GM21381 (cell line): ENCODE results near the gene RNF121.
A peak's percentile ranks its signal among the peaks of the same experiment; 100 is the strongest.

Source experiments
- ATAC-seq: cut with Tn5 transposase; IDR thresholded peaks from one replicate; pipeline ENCODE4 v1.9.1; 2021; ENCODE audit warnings: mild to moderate bottlenecking, moderate library complexity; ENCODE audit not compliant: unreplicated experiment

The RNF121 gene

GRCh38 chr11:71934213-71934612, 5.4 kb downstream of the RNF121 start:
- ATAC-seq, result no peak

DNA sequence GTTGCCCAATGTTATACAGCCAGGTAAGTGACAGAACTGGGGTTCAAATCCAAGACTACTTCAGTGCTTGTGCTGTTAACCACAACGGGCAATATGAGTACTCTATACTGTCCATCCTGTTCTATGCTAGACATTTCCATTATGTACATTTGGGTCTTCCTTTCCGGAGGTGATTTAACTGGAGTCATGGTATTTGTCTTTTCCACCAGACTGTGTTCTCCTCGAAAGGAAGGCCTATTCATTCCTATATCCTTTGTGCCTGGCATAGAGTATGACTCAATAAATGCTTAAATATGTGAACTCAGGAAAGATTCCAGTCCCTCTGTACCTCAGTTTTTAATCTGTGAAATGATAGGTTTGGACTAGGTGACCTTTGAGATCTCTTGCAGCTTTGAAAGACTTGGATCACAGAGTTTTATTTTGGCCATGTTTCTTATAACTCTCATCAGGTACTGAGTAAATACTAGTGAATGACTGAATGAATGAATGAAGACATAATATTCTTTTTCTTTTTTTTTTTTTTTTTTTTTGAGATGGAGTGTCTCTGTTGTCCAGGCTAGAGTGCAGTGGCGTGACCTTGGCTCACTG, 6.6 kb downstream of the RNF121 start:
- no peak for ATAC-seq

GRCh38 chr11:71936825-71937224, 8.0 kb downstream of the RNF121 start:
- no peak for ATAC-seq

DNA sequence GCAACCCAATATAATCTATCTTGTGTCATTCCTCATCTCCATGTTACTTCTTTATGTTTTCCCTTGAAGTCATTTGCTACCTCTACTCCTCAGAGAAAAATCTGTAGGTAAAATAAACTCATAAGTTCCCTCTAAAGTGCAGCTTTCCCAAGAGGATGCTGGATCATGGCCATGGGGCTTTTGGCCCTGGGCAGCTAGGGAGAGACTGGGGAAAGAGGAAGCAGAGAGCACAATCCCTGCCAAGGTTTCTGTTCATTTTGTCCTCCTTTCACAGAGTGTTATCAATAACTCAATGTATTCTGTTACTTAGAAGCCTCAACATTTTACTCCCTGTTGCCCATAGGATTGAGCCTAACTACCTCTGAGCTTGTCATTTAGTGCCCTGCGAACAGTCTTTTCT, 9.0 kb downstream of the RNF121 start:
- ATAC-seq, result no peak

DNA sequence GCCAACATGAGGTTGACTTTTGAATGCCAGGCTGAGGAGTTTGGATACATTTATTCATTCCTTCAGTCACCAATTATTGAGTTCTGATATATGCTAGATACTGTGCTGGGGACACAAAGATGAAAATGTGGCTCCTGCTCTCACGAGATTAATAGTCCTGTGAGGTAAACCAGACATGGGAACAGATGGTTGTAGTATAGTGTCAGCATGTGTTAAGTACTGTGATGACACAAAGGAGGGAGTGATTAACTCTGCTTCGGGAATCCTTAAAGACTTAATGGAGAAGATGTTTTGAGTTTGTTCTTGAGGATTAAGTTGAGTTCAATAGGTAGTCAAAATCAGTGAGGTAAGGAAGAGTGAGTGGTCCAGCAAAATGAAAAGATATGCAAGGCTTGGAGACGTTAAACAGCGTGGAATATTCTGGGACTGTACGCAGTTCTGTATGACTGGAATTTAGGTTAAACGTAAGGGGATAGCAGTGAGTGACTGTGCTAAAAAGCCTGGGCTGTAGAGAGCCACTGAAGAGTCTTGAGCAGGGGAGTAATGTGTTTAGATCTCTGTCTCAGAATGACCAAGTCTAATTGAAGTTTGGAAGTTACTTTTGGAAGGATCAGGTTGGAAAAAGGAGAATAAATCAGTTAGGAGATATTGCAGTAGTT, 11.8 kb downstream of the RNF121 start:
- no peak for ATAC-seq

DNA sequence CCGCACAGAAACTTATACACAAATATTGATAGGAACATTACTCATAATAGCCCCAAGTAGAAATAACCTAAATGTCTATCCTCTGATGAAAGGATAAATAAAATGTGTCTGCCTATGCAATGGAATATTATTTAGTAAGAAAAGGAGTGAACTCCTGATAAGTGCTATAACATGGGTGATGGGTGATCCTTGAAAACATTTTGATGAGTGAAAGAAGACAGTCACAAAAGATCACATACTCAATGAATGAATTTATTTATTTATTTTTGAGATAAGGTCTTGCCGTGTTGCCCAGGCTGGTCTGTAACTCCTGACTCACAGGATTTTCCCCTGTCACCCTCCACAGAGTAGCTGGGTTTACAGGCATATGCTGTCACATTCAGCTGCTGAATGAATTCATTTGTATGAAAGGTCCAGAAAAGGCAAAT, 17.3 kb downstream of the RNF121 start:
- no peak for ATAC-seq

- ATAC-seq, result no peak
These were observed 18.7 kb downstream of the RNF121 start for GRCh38 chr11:71947498-71947897.

DNA sequence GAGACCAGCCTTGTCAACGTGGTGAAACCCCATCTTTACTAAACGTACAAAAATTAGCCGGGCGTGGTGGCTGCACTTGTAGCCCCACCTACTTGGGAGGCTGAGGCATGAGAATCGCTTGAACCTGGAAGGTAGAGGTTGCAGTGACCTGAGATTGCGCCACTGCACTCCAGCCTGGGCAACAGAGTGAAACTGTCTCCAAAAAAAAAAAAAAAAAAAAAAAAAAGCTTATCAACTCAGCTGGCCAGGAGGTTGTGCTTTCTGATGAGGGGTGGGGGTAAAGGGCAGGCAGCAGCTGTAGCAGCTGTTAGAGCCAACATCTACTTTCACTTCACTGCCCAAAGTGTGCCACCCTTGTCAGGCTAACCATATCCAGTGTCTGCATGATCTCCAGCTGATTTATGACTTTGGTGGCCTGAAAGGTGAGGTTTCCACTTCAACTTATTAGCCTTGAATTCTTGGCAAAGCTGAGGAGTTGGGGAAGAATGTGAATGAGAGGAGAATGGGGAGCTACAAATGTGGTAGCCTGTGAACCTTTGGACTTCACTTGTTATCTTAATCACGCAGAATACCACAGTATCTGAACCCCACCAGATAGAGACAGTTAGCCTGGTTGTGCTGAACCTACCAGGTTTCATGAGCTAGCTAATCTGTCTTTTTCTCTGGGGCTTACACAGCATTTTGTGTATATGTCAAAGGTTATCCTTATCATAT, 19.6 kb downstream of the RNF121 start:
- no peak for ATAC-seq

- no peak for ATAC-seq
These were observed 20.2 kb downstream of the RNF121 start for GRCh38 chr11:71949034-71949433.

DNA sequence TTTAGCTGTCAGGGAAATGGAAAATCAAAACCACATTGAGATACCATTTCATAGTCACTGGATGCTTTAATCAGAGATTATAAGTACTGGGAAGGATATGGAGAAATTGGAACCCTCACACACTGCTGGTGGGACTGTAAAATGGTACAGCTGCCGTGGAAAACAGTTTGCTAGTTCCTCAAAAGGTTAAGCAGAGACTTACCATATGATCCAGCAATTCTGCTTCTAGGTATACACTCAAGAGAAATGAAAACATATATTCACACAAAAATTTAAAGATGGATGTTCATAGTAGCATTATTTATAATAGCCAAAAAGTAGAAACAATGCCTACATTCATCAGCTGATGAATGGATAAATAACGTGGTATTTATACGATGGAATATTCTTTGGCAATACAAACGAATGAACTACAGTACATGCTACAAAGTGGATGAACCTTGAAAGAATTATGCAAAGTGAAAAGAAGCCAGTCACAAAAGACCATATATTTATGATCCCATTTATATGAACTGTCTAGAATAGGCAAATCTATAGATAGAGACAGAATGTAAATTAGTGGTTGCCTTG, 23.0 kb downstream of the RNF121 start:
- no peak for ATAC-seq

DNA sequence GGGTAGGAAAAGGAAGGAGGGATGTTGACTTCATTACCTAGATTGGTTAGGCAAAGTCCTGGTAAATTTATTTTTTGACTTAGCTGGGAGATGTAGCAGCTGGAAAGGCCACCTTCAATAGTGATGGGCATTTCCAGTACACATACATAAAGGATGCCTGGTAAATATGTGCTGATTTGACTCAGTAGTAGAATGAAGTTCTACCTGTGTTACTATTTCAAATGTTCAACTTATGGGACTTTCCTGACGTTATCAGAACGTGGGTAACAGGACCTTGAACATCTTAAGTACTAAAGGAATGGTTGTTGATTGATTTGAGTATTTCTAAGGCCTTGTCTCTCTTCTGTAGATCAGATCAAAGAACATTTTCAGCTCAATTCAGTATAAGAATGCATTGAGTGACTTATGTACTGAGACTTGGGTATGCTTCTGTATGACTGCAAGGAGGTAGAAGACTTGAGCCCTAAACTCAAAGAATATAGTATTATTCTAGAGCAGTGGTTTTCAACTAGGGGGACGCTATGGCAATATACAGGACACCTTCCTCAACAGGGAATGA, 27.1 kb downstream of the RNF121 start:
- no peak for ATAC-seq

DNA sequence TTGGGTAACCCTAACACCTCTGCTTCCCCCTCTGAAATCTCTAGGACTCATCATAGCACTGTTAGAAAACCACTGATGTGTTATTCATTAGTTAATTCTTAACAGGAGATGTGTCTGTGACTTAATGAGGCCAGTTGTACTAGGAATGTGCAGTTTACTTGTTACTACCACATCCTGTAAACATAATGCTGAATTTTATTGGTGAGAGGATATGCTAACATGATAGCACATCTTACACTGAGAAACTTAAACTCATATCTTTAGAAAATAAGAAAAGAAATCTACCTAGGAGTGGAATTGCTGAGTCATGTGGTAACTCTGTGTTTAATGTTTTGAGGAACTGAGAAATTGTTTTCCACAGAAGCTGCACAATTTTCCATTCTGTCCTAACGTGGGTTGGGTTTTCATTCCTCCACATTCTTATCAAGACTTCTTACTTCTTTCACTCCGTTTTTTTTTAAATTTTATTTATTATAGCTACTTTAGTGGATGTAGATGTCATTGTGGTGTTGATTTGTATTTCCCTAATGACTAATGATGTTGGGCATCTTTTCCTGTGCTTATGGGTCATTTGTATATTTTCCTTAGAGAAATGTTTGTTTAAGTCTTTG, 33.7 kb downstream of the RNF121 start:
- peak; percentile 71 for ATAC-seq

GRCh38 chr11:71963468-71963867, 34.6 kb downstream of the RNF121 start:
- ATAC-seq, result no peak

DNA sequence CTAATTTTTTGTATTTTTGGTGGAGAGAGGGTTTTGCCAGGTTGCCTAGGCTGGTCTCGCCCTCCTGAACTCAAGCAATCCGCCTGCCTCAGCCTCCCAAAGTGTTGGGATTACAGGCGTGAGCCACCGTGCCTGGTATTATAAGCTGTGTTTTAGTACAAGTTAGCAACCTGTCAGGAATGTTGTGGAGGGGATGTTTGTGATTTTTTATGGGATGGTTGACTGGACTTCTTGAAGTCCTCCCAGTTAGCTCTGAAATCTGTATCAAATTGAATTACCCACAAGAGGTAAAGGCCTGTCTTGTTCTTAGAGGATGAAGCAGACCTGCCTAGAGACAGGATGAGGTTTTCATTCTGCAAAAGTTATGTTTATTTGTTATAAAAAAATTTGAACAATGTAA, 35.8 kb downstream of the RNF121 start:
- ATAC-seq, result no peak

DNA sequence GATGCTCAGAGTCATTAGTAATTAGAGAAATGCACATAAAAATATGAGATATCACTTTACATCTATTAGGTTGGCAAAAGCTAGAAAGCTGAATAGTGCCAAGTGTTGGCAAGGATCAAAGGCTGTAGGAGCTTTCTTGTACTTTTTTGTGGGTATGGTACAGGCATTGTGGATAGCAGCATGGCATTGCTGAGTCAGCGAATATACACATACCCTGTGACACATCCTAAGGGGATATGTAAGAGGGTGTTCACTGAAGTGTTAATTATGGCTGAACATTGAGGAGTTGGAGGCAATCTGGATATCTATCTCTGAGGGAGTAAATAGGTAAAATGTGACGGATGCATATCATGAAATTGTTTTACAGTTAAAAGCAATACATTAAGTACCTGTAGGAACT, 42.8 kb downstream of the RNF121 start:
- no peak for ATAC-seq

DNA sequence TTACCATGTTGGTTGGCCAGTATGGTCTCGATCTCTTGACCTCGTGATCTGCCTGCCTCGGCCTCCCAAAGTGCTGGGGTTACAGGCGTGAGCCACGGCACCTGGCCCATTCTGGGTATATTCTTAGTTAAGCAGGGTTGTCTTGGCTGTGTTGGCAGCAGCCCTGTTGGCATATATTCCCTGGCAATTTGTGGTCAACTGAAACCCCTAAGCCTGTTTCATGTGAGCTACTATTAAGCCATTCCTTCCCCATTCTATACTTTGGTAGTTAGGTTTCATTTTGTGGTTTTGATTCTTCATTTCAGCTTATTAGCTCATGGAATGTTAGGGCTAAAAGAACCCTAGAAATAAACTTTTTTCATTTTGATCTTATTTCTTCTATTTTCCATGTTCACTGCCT, 47.7 kb downstream of the RNF121 start:
- no peak for ATAC-seq

DNA sequence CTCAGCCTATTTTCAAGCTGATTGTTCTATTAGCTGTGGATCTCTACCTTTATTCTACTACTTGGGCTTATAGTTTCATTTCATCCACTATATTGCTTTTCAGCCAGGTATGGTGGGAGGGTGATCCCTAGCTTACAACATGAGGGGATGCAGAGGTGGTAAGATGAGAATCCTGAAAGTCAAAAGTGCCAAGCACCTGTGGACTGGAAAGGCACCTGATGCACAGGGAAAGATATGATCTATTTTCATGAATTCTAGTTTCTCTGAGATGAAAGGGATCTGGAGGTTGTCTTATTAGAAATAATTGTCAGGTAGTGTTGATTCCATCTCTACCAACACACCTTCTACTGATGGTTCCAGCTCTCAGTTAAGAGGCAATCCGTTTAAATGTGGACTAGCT, 48.2 kb downstream of the RNF121 start:
- ATAC-seq, result no peak

- ATAC-seq, result no peak
These were observed 49.0 kb downstream of the RNF121 start for GRCh38 chr11:71977743-71978418.

GRCh38 chr11:71979094-71979493, 50.2 kb downstream of the RNF121 start:
- ATAC-seq, result no peak

- ATAC-seq, result no peak
These were observed 50.8 kb downstream of the RNF121 start for GRCh38 chr11:71979602-71980001.

DNA sequence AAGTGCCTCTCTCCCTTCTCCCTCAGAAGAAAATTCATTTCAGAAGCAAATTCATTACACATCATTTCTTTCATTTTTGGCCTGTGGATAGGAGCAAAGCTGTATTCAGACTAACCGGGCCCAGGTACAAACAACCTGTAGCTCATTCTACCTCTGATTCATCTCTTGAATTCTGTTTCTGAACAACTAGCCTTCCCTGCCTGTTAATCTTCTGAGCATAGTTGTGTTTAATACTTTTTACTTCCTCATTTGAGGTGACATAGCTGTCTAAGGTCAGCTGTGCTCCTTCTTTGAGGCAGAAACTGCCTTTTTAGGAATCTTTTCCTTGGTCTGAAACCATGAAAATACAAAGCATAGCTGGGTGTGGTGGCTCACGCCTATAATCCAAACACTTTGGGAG, 57.3 kb downstream of the RNF121 start:
- no peak for ATAC-seq
